GM19397 (cell line): ENCODE results near the gene SLC25A43.
"Not testable (repeated sequence)": the region's sequence is repeated elsewhere in the genome, so short reads cannot be mapped to it uniquely, and the experiment has no call there.

Source experiments
- ATAC-seq: cut with Tn5 transposase; IDR thresholded peaks from one replicate; pipeline ENCODE4 v1.9.1; 2021; ENCODE audit warnings: mild to moderate bottlenecking, moderate library complexity; ENCODE audit not compliant: unreplicated experiment

SLC25A43 gene

DNA sequence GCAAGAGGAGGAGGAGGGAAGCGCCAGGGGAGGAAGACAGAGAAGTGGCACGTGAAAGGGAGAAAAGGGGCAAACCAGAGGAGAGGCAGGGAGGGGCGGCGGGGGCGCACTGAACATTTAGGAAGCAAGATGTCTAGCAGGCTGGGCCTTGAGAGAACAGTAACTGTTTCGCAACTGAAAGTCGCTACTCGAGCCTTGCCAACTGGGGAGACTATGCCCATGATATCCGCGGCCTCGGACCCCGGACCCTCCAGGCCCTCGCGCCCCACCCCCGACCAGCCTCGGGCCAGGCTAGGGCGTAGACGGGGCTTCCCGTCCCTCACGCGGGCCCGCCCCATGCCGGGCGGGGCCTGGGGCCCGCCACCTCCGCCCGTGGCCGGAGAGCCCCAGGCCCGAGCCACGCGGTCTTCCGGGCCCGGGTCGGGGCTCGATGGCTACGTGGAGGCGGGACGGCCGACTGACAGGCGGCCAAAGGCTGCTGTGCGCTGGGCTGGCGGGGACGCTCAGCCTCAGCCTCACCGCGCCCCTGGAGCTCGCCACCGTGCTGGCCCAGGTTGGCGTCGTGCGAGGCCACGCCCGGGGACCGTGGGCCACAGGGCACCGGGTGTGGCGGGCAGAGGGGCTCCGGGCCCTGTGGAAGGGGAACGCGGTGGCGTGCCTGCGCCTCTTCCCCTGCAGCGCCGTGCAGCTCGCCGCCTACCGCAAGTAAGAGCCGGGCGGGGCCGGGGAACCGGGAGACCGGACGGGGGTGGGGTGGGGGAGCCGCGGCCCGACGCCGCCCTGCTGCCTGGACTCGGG is at the start of gene SLC25A43:
SLC25A43 (plus strand) TSS at position 363 of the 798 bp plus-strand sequence; CDS start at position 431, 68 bp downstream.
- peak; percentile 90 for ATAC-seq

DNA sequence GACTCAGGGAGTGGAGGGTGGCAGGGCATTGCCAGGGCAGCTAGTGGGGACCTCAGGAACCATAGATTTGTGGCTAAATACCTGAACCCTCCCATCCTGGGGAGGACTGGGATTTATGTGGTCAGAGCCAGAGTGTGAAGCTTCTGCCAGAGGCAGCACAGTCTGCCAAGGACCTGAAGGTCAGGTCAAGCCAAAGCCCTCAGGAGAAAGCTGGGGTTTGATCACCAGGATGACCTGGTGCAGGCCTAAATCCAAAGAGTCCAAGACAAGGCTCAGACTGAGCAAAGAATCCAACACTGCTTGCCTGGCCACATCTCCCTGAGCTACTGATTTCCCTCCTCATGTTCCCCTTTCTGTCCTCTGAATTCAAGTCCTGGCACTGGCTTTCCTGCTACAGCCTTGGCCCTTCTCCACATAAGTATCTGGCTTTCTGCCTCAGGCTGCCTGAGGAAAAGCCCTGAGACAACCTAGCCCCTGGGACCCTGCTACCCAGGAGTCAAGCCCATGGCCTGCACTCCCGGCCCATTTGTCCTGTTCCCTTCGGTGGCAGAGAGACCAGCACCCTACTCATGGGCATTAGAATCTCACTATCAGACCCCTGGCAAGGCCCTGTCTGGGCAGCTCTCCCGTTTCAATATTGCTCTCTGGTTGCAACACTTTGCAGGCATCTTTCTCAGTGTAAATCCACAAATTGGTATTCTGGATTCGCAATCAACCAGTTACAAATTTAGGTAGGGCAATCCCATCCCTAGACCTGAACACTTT is 39.3 kb upstream of the SLC25A43 start:
- no peak for ATAC-seq

DNA sequence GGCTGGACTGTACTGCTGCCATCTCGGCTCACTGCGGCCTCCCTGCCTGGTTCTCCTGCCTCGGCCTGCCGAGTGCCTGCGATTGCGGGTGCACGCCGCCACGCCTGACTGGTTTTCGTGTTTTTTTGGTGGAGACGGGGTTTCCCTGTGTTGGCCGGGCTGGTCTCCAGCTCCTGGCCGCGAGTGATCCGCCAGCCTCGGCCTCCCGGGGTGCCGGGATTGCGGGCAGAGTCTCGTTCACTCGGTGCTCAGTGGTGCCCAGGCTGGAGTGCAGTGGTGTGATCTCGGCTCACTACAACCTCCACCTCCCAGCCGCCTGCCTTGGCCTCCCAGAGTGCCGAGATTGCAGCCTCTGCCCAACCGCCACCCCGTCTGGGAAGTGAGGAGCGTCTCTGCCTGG is 37.7 kb upstream of the SLC25A43 start:
- ATAC-seq, result not testable (repeated sequence)

DNA sequence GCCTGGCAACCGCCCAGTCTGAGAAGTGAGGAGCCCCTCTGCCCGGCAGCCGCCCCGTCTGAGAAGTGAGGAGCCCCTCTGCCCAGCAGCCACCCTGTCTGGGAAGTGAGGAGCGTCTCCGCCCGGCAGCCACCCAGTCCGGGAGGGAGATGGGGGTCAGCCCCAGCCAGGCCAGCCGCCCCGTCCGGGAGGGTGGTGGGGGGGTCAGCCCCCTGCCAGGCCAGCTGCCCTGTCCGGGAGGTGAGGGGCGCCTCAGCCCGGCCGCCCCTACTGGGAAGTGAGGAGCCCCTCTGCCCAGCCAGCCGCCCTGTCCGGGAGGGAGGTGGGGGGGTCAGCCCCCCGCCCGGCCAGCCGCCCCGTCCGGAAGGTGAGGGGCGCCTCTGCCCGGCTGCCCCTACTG is 37.1 kb upstream of the SLC25A43 start:
- not testable (repeated sequence) for ATAC-seq

DNA sequence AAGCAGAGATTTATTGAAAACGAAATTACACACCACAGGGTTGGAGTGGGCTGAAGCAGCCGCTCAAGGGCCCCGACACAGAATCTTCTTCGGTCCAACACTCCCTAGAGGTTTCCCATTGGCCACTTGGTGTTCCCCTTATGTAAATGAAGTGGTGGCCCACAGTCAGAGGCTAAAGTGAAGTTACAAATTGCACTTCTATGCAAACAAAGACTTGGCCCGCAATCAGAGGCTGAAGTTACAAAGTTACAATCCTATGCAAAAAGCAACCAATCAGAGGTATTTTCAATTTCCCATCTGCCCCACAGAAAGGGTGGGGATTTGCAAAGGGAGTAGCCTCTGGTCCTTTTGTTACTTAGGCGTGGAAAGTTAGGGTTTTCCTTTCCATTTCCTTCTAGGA is 35.7 kb upstream of the SLC25A43 start:
- no peak for ATAC-seq

DNA sequence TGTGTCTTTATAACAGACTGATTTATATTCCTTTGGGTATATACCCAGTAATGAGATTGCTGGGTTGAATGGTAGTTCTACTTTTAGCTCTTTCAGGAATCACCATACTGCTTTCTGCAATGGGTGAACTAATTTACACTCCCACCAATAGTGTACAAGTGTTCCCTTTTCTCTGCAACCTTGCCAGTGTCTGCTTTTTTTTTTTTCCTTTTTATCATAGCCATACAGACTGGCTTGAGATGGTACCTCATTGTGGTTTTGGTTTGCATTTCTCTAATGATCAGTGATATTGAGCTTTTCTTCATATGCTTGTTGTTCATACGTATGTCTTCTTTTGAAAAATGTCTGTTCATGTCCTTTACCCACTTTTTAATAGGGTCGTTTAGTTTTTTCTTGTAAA is 27.3 kb upstream of the SLC25A43 start:
- not testable (repeated sequence) for ATAC-seq

DNA sequence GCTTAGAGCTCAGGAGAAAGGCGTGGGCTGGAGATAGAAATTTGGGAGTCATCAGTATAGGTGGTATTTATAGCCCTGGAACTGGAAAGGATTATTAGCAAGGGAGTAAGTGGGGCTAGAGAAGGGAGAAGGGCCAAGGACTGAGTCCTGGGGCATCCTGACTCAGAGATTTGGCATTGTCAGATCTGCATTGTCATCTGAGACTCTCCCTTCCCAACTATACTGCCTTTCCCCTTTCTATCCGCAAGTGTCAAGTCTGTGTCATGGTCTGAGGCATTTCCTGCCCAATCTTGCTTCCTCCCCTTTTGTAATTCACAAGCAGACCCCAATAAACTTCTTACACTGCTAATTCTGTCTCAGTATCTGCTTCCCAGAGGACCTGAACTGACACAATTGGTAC is 24.4 kb upstream of the SLC25A43 start:
- ATAC-seq, result no peak

DNA sequence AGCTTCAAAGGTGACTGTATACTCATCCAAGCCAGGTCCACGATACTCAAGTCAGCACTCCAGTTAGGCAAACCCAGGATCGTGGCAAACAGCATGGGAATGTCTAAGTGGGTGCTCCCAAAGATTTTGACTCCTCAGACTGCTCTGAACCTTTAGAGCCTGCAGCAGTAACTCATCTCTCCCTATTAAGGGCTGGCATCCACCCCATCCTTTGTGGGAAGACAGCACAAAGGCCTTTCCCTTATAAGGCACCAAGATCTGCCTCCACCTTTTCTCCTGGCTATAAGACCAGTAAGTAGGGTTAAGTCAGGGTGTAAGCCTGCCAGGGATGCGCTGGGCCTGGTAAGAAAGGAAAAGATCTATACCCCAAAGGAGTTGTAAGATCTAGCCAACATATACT is 23.6 kb upstream of the SLC25A43 start:
- no peak for ATAC-seq

DNA sequence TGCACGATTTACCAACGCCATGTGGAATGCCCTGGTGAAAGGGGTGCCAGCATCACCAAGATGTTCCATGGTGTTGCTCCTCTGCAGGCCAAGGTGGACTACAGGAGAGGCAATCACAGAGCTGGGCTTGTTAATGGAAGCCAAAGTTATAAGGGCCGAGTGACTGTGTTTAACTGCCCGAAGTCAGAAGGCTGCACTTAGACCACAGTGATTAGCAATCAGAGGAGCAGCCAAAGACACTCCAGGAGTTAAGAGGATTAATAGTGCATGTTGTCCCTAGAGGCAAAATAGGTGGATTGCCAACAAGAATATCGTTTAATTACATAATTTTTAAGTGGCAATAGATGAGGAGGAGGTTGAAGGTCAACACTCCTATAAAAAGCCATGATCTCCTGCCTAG is 22.8 kb upstream of the SLC25A43 start:
- ATAC-seq, result no peak

DNA sequence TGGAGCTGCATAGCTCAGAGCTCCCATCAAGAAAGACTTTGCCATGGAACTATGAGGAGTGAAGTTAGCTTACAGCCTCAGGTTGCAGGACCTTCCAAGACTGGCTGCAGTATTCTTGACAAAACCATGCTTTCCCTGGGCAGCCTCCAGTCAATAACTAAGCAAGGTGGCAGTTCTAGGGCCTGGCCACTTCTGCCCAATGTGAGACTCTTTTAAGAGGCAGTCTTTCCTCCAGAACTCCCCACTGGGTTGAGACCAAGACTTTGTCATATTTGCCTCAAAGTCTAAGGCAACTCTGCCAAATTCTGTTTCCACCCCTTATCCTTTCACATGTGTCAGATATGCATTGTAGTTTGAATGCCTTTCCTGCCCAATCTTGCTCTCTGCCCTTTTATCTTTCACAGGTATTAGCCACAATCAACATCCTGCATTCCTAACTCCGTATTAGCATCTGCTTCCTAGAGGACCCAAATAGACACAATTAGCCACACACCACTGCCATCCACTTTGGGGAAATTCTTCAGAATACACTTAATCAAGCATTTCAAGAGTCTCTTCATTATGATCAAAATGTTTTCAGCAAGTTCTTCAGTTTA is 17.7 kb upstream of the SLC25A43 start:
- no peak for ATAC-seq

DNA sequence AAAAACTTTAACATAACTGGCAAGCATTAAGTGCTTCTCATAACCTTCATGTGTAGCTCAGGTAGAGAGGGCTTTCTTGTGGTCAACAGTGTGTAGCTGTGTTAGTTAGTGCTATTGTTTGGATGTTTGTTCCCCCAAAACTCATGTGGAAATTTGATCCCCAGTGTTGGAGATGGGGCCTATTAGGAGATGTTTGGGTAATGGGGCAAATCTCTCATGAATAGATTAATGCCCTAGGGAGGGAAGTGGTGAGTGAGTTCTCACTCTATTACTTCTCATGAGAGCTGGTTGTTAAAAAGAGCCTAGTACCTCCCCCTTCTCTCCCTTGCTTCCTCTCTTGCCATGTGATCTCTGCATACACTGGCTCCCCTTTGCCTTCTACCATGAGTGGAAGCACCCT is 16.5 kb upstream of the SLC25A43 start:
- ATAC-seq, result no peak

DNA sequence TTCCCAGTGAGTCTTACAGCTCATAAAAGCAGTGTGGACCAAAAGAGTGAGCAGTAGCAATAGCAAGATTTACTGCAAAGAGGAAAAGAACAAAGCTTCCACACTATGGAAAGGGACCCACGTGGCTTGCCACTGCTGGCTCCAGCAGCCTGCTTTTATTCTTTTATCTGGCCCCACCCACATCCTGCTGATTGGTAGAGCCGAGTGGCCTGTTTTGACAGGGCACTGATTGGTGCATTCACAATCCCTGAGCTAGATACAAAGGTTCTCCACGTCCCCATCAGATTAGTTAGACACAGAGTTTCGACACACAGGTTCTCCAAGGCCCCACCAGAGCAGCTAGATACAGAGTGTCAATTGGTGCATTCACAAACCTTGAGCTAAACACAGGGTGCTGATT is 12.5 kb upstream of the SLC25A43 start:
- not testable (repeated sequence) for ATAC-seq

DNA sequence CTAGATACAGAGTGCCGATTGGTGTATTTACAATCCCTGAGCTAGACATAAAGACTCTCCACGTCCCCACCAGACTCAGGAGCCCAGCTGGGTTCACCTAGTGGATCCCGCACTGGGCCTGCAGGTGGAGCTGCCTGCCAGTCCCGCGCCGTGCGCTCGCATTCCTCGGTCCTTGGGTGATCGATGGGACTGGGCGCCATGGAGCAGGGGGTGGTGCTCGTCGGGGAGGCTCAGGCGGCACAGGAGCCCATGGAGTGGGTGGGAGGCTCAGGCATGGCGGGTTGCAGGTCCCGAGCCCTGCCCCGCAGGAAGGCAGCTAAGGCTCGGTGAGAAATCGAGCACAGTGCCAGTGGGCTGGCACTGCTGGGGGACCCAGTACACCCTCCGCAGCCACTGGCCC is 11.7 kb upstream of the SLC25A43 start:
- ATAC-seq, result not testable (repeated sequence)

DNA sequence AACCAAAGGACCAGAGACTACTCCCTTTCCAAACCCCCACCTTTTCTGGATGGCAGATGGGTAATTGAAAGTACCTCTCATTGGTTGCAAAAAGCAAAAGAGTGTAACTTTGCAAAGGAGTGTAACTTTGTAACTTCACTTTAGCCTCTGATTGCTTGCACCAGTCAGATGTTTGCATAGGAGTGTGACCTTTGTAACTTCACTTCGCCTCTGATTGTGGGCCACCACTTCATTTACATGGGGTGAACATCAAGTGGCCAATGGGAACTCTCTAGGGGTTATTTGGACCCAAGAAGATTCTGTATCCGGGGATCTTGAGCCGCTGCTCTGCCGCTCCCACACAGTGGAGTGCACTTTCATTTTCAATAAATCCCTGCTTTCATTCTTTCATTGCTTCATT is 9.9 kb upstream of the SLC25A43 start:
- no peak for ATAC-seq

DNA sequence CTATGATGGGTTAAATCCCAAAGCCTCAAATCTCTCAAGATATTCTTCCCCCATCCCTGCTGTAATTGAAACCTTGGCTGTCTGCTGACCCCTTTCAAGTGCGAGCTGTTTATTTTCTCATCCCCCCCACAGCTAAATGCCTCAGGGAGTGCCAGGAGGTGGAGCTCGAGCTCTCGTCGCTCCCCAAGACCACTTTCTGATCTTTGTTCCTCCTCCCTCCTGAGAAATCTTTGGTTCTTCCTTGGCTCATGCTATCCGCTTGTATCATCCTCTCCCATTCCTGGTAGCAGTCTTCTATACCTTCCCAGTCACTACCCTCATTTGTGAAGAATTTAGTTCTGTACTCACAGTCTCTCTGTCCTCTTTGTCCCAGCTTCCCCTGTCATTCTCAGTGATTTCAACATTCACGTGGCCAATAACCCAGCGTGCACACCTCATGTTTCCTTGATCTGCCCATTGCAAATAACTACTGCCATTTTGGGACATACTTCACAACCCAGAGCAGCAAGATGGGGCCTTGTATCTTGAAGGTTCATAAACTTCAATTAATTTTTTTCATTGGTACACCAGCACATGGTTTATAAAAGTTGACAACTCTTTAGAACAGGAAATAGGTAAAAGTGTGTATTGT is 9.2 kb upstream of the SLC25A43 start:
- no peak for ATAC-seq

DNA sequence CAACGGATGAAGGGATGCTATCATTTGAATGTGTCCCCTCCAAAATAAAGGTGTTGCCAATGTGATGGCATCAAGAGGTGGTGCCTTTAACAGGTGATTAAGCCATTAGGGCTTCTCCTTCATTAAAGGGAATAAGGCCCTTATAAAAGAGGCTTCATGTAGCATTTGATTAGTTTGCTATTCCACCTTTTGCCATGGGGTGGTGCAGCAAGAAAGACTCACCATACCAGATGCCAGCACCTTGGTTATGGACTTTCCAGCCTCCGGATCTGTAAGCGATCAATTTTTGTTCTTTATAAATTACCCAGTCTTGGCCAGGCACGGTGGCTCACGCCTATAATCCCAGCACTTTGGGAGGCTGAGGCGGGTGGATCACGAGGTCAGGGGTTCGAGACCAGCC is 7.9 kb upstream of the SLC25A43 start:
- ATAC-seq, result no peak

DNA sequence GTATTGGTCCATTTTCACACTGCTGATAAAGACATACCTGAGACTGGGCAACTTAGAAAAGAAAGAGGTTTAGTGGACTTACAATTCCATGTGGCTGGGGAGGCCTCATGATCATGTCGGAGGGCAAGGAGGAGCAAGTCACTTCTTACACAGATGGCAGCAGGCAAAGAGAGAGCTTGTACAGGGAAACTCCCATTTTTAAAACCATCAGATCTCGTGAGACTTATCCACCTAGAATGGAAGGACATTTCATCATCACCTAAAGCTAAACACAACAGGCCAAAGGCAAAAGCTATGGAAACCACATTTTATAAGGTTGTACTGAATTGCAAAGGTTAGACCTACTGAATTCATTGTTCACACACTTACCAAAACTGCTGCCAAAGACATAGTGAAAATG is 6.0 kb upstream of the SLC25A43 start:
- ATAC-seq, result no peak

DNA sequence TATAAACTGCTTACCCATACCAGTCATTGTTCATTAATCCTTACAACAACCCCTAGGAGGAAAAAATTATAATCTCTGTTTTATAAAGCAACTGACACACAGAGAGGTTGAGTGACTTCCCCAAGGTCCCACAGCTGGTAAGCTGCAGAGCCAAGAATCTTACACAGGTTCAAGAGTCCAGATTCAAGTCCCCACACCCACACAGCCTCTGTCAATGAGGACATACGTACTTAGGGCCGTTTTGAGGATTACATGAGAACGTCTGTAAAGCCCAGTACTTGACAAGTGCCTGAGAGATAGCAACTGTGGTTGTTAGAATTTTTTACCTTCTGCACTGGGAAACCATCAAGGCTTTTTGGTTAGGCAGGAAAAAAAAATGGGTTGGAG is 556 bp upstream of the SLC25A43 start:
- no peak for ATAC-seq

DNA sequence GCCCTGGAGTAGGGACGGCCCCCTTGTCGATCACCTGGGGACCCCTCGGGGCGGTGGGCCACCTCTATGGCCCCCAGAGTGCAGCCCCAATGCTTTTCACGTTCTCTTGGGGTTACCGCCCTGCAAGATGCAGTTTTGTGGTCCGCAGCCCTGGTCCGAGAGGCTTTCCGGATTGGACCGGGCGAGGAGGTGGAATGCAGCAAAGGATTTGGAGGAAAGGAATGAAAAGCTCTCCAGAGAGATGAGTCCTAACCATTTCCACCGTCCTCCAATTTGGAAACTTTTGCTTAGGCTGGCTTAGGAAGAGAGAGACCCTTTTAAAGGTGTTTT is 601 bp downstream of the SLC25A43 start:
- ATAC-seq, result peak; percentile 25

DNA sequence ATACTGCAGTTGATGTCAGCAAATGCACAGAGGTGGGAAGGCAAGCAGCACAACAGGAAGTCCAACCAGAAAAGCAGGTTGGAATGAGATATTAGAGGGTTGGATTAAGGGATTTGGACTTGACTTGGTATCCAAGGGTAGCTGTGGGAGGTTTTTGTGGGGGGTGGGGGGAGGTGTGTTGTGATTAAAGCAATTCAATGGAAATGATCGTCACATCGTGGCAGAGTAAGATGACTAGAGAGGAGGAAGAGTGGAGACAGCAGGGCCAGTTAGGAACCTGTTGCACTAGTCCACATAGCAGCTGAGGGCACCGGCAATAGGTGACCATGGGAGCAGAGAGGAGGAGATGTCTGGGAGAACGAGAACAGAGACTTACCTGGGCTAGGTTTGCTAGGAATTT is 2.4 kb downstream of the SLC25A43 start:
- no peak for ATAC-seq

DNA sequence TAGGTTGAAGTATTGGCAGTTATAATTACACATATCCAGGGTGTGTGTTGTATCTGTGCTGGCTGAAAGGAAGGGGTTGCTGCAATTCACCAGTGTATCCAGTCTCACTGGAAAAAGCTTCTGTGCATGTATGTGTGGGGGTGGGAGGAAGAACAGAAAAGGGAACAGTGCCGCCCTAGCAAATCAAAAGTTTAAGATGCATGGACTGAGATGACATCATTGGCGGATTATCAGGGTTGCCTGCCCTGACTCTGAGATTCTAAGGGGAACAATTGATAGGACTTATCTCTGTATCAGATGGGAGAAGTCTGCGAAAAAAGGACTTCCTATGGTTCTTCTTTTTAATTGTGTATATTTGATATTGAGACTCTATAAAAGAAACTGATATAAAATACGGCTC is 3.5 kb downstream of the SLC25A43 start:
- no peak for ATAC-seq

DNA sequence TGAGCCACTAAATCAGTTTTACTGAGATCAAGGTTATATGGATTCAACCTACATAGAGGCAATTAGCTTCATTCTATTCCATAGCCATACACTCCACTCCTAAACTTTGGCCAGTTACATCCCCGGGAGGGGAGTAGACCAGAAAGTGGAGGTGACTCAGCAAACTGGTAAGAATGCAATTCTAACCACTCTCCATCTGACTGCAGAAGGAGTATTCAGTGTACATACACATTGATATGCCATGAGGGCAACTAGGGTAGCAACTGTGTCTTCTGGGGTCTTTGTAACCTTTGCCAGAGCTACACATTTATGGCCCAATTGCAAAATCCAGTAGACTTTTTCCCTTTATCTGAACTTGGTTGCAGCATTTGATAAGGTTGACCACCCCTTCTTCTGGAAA is 7.6 kb downstream of the SLC25A43 start:
- no peak for ATAC-seq
